GM12878 (cell line): ENCODE results near the gene CASTOR1. TPM values are rescaled to one million over a fixed set of nuclear protein-coding genes. Genes with fewer than 3 reads are reported as not detected.

Experiments
- ATAC-seq: fragments of 200-7000 bp; cut with Tn5 transposase; 3 replicates; pipeline ENCODE4 v1.9.1; 2020; ENCODE audit warnings: mild to moderate bottlenecking, moderate library complexity
- BruUV-seq: library from RNA; stranded (reverse); fragments of 400-500 nt; replicated peaks from 2 replicates; lab custom pipeline; 2021; lab: Mats Ljungman, UMichigan
- CTCF ChIA-PET: fragments of 300-600 bp; sonication (Branson Sonifier 250); formaldehyde crosslinking; extraction: SDS; loops from one replicate; lab custom pipeline; 2021; ENCODE audit warnings: inconsistent platforms; lab: Yijun Ruan, JAX
- POLR2A ChIA-PET: fragments of 350-600 bp; formaldehyde crosslinking; extraction: SDS; loops from one replicate; lab custom pipeline; 2021; ENCODE audit warnings: inconsistent platforms; lab: Charles Lee
- RAD21 ChIA-PET: fragments of 300-600 bp; sonication (Branson Sonifier 250); formaldehyde crosslinking; loops from one replicate; lab custom pipeline; 2023; ENCODE audit warnings: antibody characterized with exemption; ENCODE audit not compliant: unreplicated experiment; lab: Charles Lee
- SMC1A ChIA-PET: fragments of 300-600 bp; sonication (Branson Sonifier 250); formaldehyde crosslinking; loops from one replicate; lab custom pipeline; 2023; ENCODE audit not compliant: unreplicated experiment, uncharacterized antibody; lab: Charles Lee
- DNase-seq: peaks from one replicate; pipeline ENCODE4 v3.0.0-alpha.2; 2011; ENCODE audit warnings: low read depth, low spot score
- FAIRE-seq: peaks from 3 replicates; lab custom pipeline; 2011; peaks lifted over from hg19 to GRCh38; lab: Jason Lieb, UNC
- H2AFZ ChIP-seq: 2 replicates; pipeline ENCODE4 v1.6.0; 2011; ENCODE audit warnings: low read depth, low read length, control low read depth; ENCODE audit not compliant: control insufficient read depth
- H3K27ac ChIP-seq: 2 replicates; pipeline ENCODE4 v1.5.1; 2011; ENCODE audit warnings: control low read depth; ENCODE audit not compliant: control insufficient read depth, insufficient read depth
- H3K27me3 ChIP-seq, 2 experiments: replicated peaks in 1 of 2; 2 replicates each; pipeline versions ENCODE4 v1.6.0 to v1.6.1; 2011; ENCODE audit warnings: low read length in 1 of 2; ENCODE audit not compliant: control insufficient read depth in 2 of 2, insufficient read depth in 2 of 2
- H3K36me3 ChIP-seq, 2 experiments: 2 replicates each; pipeline ENCODE4 v1.5.1; 2011; ENCODE audit warnings: low read length in 1 of 2; ENCODE audit not compliant: control insufficient read depth in 2 of 2, insufficient read depth in 2 of 2
- H3K4me1 ChIP-seq: 2 replicates; pipeline ENCODE4 v1.6.1; 2011; ENCODE audit warnings: mild to moderate bottlenecking, low read length, moderate library complexity, mixed read lengths; ENCODE audit not compliant: control insufficient read depth, insufficient read depth
- H3K4me2 ChIP-seq: 2 replicates; pipeline ENCODE4 v1.6.0; 2011; ENCODE audit warnings: control low read depth; ENCODE audit not compliant: control insufficient read depth, insufficient read depth
- H3K4me3 ChIP-seq: fragments of 200-600 bp; sonication (generic); 2 replicates; pipeline ENCODE4 v1.5.1; 2016
- H3K79me2 ChIP-seq: 2 replicates; pipeline ENCODE4 v1.6.0; 2011; ENCODE audit warnings: low read length; ENCODE audit not compliant: control insufficient read depth, insufficient read depth
- H3K9ac ChIP-seq: 2 replicates; pipeline ENCODE4 v1.8.0; 2011; ENCODE audit warnings: low read length, control low read depth, mixed read lengths; ENCODE audit not compliant: control insufficient read depth, insufficient read depth
- H3K9me3 ChIP-seq: replicated peaks from 3 replicates; pipeline ENCODE4 v1.5.1; 2011; ENCODE audit warnings: mild to moderate bottlenecking, low read length; ENCODE audit not compliant: control insufficient read depth, insufficient read depth
- H4K20me1 ChIP-seq: 2 replicates; pipeline ENCODE4 v1.6.0; 2011; ENCODE audit not compliant: control insufficient read depth, insufficient read depth
- E4F1 ChIP-seq: fragments of 450-650 bp; IDR thresholded peaks from 2 replicates; pipeline ENCODE4 v1.6.1; 2018; ENCODE audit warnings: borderline replicate concordance, mild to moderate bottlenecking; ENCODE audit not compliant: partially characterized antibody
- NR2C1 ChIP-seq: fragments of 450-650 bp; IDR thresholded peaks from 2 replicates; pipeline ENCODE4 v1.6.1; 2017; ENCODE audit warnings: antibody characterized with exemption, mild to moderate bottlenecking, moderate library complexity
- NR2F1 ChIP-seq: fragments of 450-650 bp; conservative IDR thresholded peaks from 2 replicates; pipeline ENCODE4 v1.6.1; 2017; ENCODE audit warnings: mild to moderate bottlenecking
- WGBS: methylation state at CpG from one replicate; pipeline ENCODE4 v1.1.6; 2016; ENCODE audit warnings: low lambda C conversion rate; ENCODE audit not compliant: insufficient replicate concordance, insufficient coverage; ENCODE audit errors: missing lambda C conversion rate; 5-methylcytosine and 5-hydroxymethylcytosine counted together
- in situ Hi-C: fragments of 300-500 bp; cut with MboI; formaldehyde crosslinking; loops from 9 replicates; pipeline ENCODE4 v1.14.3; 2018; ENCODE audit warnings: mixed read lengths
- intact Hi-C: fragments of 100-400 bp; cut with micrococcal nuclease; formaldehyde crosslinking; loops from one replicate; pipeline ENCODE4 v1.14.2; 2022; ENCODE audit not compliant: unreplicated experiment
- polyA plus RNA-seq, 11 experiments: library from polyadenylated mRNA; depleted of rRNA in 4 of 11; unstranded in 6 of 11; stranded (reverse) in 5 of 11; fragments of >200 nt; fragmentation: Nextera tagmentation in 4 of 11; fragmentation: Illumina TruSeq in 1 of 11; extraction: Ambion mirVana in 4 of 11; extraction: Trizol in 1 of 11; gene quantifications; 1 replicate in 1 of 11; 2 replicates in 10 of 11; pipeline versions ENCODE4 v1.2.1 to v1.2.3, GENCODE V29; 2011 to 2016; ENCODE audit warnings: inconsistent platforms in 2 of 11, missing spikeins in 2 of 11, low read depth in 1 of 11
- total RNA-seq, 4 experiments: library from RNA; depleted of rRNA in 3 of 4; stranded (reverse); fragments of >200 nt in 3 of 4; fragmentation: Illumina TruSeq in 1 of 4; extraction: Trizol in 1 of 4; gene quantifications; 2 replicates each; pipeline versions ENCODE4 v1.2.1 to v1.2.3, GENCODE V29; 2013 to 2021

CASTOR1 gene
- total and polyA plus RNA-seq, 10 of the 15 experiments (the other 5 are each of a cell fraction or from before 2014, with no cell fraction given): 0.31 to 9.1 (median 3.3) TPM

- 44% methylated on average over 15 of the region's 15 CpGs for WGBS
- no peaks in the 10 kb centered on the region for H3K9me3 ChIP-seq
- no peak overlapping the region for H3K9ac ChIP-seq
- BruUV-seq: no TSS peak
- in situ Hi-C loops: no loop called here
- no peaks in the 10 kb centered on the region for H3K79me2 ChIP-seq
- CTCF ChIA-PET: no interaction called here
- H3K36me3 ChIP-seq: no peaks in the 10 kb centered on the region
- H2AFZ ChIP-seq: no peak overlapping the region
- no peak overlapping the region for H3K27ac ChIP-seq
- ATAC-seq (no peak), FAIRE-seq (no peak), DNase-seq (no peak)
- no peaks in the 10 kb centered on the region for H4K20me1 ChIP-seq
- H3K4me3 ChIP-seq: peak overlapping the region; percentile 59; the same call in 1 of the 2 replicates
- SMC1A ChIA-PET: no interaction called here
- TF ChIP-seq NR2C1: 0 out of 2 replicates have a peak, but pooled peaks have one; percentile 20
- TF ChIP-seq E4F1: no peak
- TF ChIP-seq NR2F1: 0 out of 2 replicates have a peak, but pooled peaks have one; percentile 34
- TF ChIP-seq, all 136 proteins: peak for 2
- no peaks in the 10 kb centered on the region for H3K4me1 ChIP-seq
- ChIA-PET POLR2A (no interaction called here), RAD21 (no interaction called here)
- H3K27me3 ChIP-seq: peaks cover 3 to 4% of the 10 kb centered on the region in 2 experiments; a peak in 2 of 4 replicates
- intact Hi-C loops: no loop called here
- peak overlapping the region; percentile 69 for H3K4me2 ChIP-seq
Observed at GRCh38 chr22:30245181-30245984, 43.9 kb downstream of the CASTOR1 start.
